Neuronal stem cell (in vitro differentiated cells): Measurements from ENCODE around the gene OR11H1.
"Not testable (repeated sequence)": the region's sequence is repeated elsewhere in the genome, so short reads cannot be mapped to it uniquely, and the experiment has no call there.

Experiments
- DNase-seq: peaks from one replicate; pipeline ENCODE4 v3.0.0-alpha.2; 2013; ENCODE audit warnings: low spot score
- H2AFZ ChIP-seq: one replicate; pipeline ENCODE4 v1.6.1; 2013; ENCODE audit warnings: mild to moderate bottlenecking, low read length, inconsistent platforms
- H2AK5ac ChIP-seq: 2 replicates; pipeline ENCODE4 v1.6.1; 2013; ENCODE audit warnings: low read depth, mild to moderate bottlenecking, inconsistent platforms, low read length, moderate library complexity, mixed read lengths
- H2BK120ac ChIP-seq: 2 replicates; pipeline ENCODE4 v1.6.1; 2013; ENCODE audit warnings: low read depth, mild to moderate bottlenecking, inconsistent platforms, low read length, moderate library complexity, mixed read lengths
- H2BK12ac ChIP-seq: one replicate; pipeline ENCODE4 v1.6.1; 2013; ENCODE audit warnings: low read length, inconsistent platforms
- H2BK15ac ChIP-seq: 2 replicates; pipeline ENCODE4 v1.6.1; 2013; ENCODE audit warnings: mild to moderate bottlenecking, low read length, inconsistent platforms, mixed read lengths
- H2BK5ac ChIP-seq: one replicate; pipeline ENCODE4 v1.6.1; 2013; ENCODE audit warnings: inconsistent platforms, mild to moderate bottlenecking, low read length, moderate library complexity
- H3K14ac ChIP-seq: one replicate; pipeline ENCODE4 v1.6.1; 2013; ENCODE audit warnings: low read length, inconsistent platforms
- H3K18ac ChIP-seq: 2 replicates; pipeline ENCODE4 v1.6.1; 2013; ENCODE audit warnings: low read length, inconsistent platforms
- H3K23ac ChIP-seq: 2 replicates; pipeline ENCODE4 v1.6.1; 2013; ENCODE audit warnings: low read depth, mild to moderate bottlenecking, mixed read lengths, low read length, inconsistent platforms; ENCODE audit not compliant: poor library complexity
- H3K27ac ChIP-seq: replicated peaks from 3 replicates; pipeline ENCODE4 v1.5.1; 2013; ENCODE audit warnings: low read length, inconsistent platforms
- H3K27me3 ChIP-seq, 3 experiments: 2 replicates each; pipeline ENCODE4 v1.6.1; 2013; ENCODE audit warnings: low read length in 3 of 3, mild to moderate bottlenecking in 2 of 3, inconsistent platforms in 1 of 3, low read depth in 1 of 3, mixed read lengths in 1 of 3, moderate library complexity in 1 of 3; ENCODE audit not compliant: control insufficient read depth in 3 of 3, insufficient read depth in 3 of 3
- H3K36me3 ChIP-seq, 2 donors: replicated peaks in 1 of 2; 2 replicates each; pipeline ENCODE4 v1.6.1; 2013; ENCODE audit warnings: low read length in 2 of 2; ENCODE audit not compliant: control insufficient read depth in 2 of 2, insufficient read depth in 2 of 2
- H3K4ac ChIP-seq: 2 replicates; pipeline ENCODE4 v1.6.1; 2013; ENCODE audit warnings: inconsistent platforms, mild to moderate bottlenecking, low read length, moderate library complexity
- H3K4me1 ChIP-seq, 2 donors: 1 replicate in 1 of 2; 2 replicates in 1 of 2; pipeline ENCODE4 v1.6.1; 2013; ENCODE audit warnings: low read length in 2 of 2, low read depth in 1 of 2; ENCODE audit not compliant: control insufficient read depth in 2 of 2, insufficient read depth in 1 of 2
- H3K4me2 ChIP-seq: one replicate; pipeline ENCODE4 v1.6.1; 2013; ENCODE audit warnings: mild to moderate bottlenecking, low read length, inconsistent platforms; ENCODE audit not compliant: insufficient read depth, poor library complexity, severe bottlenecking
- H3K4me3 ChIP-seq, 2 donors: 2 replicates each; pipeline ENCODE4 v1.5.1; 2013; ENCODE audit warnings: low read length in 2 of 2, mild to moderate bottlenecking in 2 of 2, inconsistent platforms in 1 of 2, moderate library complexity in 1 of 2
- H3K79me1 ChIP-seq: one replicate; pipeline ENCODE4 v1.6.1; 2013; ENCODE audit warnings: low read depth, mild to moderate bottlenecking, inconsistent platforms, low read length, moderate library complexity
- H3K9ac ChIP-seq: one replicate; pipeline ENCODE4 v1.6.1; 2013; ENCODE audit warnings: mild to moderate bottlenecking, low read depth, low read length, inconsistent platforms; ENCODE audit not compliant: poor library complexity
- H3K9me3 ChIP-seq, 2 donors: replicated peaks in 1 of 2; 2 replicates each; pipeline versions ENCODE3 to v1.6.1; 2013; ENCODE audit warnings: low read length in 2 of 2, mild to moderate bottlenecking in 2 of 2, inconsistent platforms in 1 of 2, low read depth in 1 of 2, mixed read lengths in 1 of 2, moderate library complexity in 1 of 2; ENCODE audit not compliant: control insufficient read depth in 2 of 2, insufficient read depth in 1 of 2
- H4K8ac ChIP-seq: one replicate; pipeline ENCODE4 v1.6.1; 2013; ENCODE audit warnings: low read depth, mild to moderate bottlenecking, inconsistent platforms, low read length, moderate library complexity
- H4K91ac ChIP-seq: one replicate; pipeline ENCODE4 v1.6.1; 2013; ENCODE audit warnings: low read length, low read depth, mild to moderate bottlenecking, inconsistent platforms; ENCODE audit not compliant: poor library complexity
- WGBS, 2 donors: extraction: QIAGEN DNeasy Blood & Tissue Kit; methylation state at CpG; one replicate each; pipeline ENCODE4 v1.1.7; 2013; ENCODE audit warnings: missing lambda C conversion rate in 2 of 2, mixed read lengths in 1 of 2; ENCODE audit not compliant: insufficient read length in 2 of 2, insufficient replicate concordance in 1 of 2; ENCODE audit errors: extremely low coverage in 2 of 2; 5-methylcytosine and 5-hydroxymethylcytosine counted together

OR11H1 gene

GRCh38 chr22:15563461-15563860 lies 35.5 kb downstream of the OR11H1 start:
- not testable (repeated sequence) for H3K14ac ChIP-seq, H3K9ac ChIP-seq, H2AK5ac ChIP-seq, H3K23ac ChIP-seq, DNase-seq, H2AFZ ChIP-seq, H3K79me1 ChIP-seq, H3K27me3 ChIP-seq, H3K4me2 ChIP-seq, H4K8ac ChIP-seq, H3K4me3 ChIP-seq, H2BK120ac ChIP-seq, H3K18ac ChIP-seq, H3K4ac ChIP-seq, H2BK15ac ChIP-seq, H2BK5ac ChIP-seq, H4K91ac ChIP-seq, H3K27ac ChIP-seq, H3K9me3 ChIP-seq, H2BK12ac ChIP-seq, H3K36me3 ChIP-seq, H3K4me1 ChIP-seq
- WGBS, 2 donors: no CpG with 5 or more reads among the region's 10 CpGs

GRCh38 chr22:15565063-15565462 lies 37.1 kb downstream of the OR11H1 start:
- not testable (repeated sequence) for H2BK12ac ChIP-seq, H3K36me3 ChIP-seq, H3K27me3 ChIP-seq, H3K23ac ChIP-seq, H3K79me1 ChIP-seq, H3K4me2 ChIP-seq, H2AK5ac ChIP-seq, H3K4me1 ChIP-seq, H3K18ac ChIP-seq, H2AFZ ChIP-seq, H4K91ac ChIP-seq, H2BK5ac ChIP-seq, H4K8ac ChIP-seq, H3K9ac ChIP-seq, H3K4me3 ChIP-seq, H2BK15ac ChIP-seq, H3K27ac ChIP-seq, H3K9me3 ChIP-seq, H3K14ac ChIP-seq, H2BK120ac ChIP-seq, H3K4ac ChIP-seq, DNase-seq
